Upper lobe of left lung (tissue), 4 donors: ENCODE measurements around the gene SLC6A18.

Source experiments
- EP300 ChIP-seq, 4 donors: sonication (generic); formaldehyde crosslinking; IDR thresholded peaks; one replicate each; pipeline ENCODE4 v1.5.1; 2017; ENCODE audit warnings: antibody characterized with exemption in 4 of 4, control low read depth in 2 of 4
- POLR2A ChIP-seq, 4 donors: fragments of 450-650 bp; IDR thresholded peaks; one replicate each; pipeline ENCODE4 v1.5.1; 2016 to 2017; ENCODE audit warnings: antibody characterized with exemption in 4 of 4, mild to moderate bottlenecking in 2 of 4
- TF ChIP-seq, protein P1 (sequence below), 6 experiments: fragments of 450-650 bp in 4 of 6; fragments of 200-600 bp in 2 of 6; sonication (generic) in 2 of 6; IDR thresholded peaks; one replicate each; pipeline ENCODE4 v1.5.1; 2016 to 2019; ENCODE audit warnings: antibody characterized with exemption in 6 of 6

DNA sequence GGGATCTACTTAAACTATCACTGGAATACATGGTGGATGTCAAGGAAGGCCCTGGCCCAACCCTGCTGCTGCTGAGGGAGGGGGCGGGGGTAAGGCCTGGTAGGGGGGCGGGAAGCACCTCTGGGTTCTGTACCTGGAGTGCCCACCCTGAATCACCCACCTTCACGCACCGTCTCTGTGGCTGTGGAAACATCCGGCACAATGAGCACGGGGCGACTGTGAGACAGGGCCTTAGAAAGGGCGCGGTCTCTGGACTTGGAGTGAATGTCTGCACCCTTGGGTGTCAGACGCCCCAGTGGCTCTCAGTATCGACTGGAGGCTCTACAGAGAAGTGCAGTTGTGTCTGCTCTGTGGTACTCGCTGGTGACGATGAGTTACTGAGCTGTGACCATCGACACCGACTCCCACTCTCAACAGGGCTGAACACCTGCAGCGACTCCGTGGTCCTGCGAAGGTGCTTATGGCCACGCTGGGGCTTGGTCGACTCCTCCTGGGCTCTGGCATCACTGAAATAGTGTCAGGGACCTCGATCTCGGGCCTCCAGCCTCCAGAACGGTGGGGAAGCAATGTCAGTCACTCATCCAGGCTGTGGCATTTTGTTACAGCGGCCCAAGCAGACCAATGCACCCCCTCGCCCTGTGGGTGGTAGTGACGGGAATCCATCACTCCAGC lies 49.2 kb upstream of the SLC6A18 start:
- TF ChIP-seq, protein P1, sequence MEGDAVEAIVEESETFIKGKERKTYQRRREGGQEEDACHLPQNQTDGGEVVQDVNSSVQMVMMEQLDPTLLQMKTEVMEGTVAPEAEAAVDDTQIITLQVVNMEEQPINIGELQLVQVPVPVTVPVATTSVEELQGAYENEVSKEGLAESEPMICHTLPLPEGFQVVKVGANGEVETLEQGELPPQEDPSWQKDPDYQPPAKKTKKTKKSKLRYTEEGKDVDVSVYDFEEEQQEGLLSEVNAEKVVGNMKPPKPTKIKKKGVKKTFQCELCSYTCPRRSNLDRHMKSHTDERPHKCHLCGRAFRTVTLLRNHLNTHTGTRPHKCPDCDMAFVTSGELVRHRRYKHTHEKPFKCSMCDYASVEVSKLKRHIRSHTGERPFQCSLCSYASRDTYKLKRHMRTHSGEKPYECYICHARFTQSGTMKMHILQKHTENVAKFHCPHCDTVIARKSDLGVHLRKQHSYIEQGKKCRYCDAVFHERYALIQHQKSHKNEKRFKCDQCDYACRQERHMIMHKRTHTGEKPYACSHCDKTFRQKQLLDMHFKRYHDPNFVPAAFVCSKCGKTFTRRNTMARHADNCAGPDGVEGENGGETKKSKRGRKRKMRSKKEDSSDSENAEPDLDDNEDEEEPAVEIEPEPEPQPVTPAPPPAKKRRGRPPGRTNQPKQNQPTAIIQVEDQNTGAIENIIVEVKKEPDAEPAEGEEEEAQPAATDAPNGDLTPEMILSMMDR (IDR thresholded peaks at IDR 0.05): no peak
- TF ChIP-seq EP300 (IDR thresholded peaks at IDR 0.05) (no peak), POLR2A (IDR thresholded peaks at IDR 0.05) (no peak)
